NOMO-1 treated with DMSO at 0.1 percent for 48 hours (cell line): ENCODE measurements around the gene STAC2.
"Not testable (repeated sequence)": the region's sequence is repeated elsewhere in the genome, so short reads cannot be mapped to it uniquely, and the experiment has no call there.

Experiments used
- DNase-seq: peaks from one replicate; lab custom pipeline; 2025; ENCODE audit not compliant: unreplicated experiment; lab: John Stamatoyannopoulos, UW

Gene STAC2, protein sequence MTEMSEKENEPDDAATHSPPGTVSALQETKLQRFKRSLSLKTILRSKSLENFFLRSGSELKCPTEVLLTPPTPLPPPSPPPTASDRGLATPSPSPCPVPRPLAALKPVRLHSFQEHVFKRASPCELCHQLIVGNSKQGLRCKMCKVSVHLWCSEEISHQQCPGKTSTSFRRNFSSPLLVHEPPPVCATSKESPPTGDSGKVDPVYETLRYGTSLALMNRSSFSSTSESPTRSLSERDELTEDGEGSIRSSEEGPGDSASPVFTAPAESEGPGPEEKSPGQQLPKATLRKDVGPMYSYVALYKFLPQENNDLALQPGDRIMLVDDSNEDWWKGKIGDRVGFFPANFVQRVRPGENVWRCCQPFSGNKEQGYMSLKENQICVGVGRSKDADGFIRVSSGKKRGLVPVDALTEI

GRCh38 chr17:39225308-39225958 is at the start of gene STAC2:
STAC2 (minus strand) TSS chr17:39225945; CDS start chr17:39225502, 443 bp downstream.
- no peak for DNase-seq

DNA sequence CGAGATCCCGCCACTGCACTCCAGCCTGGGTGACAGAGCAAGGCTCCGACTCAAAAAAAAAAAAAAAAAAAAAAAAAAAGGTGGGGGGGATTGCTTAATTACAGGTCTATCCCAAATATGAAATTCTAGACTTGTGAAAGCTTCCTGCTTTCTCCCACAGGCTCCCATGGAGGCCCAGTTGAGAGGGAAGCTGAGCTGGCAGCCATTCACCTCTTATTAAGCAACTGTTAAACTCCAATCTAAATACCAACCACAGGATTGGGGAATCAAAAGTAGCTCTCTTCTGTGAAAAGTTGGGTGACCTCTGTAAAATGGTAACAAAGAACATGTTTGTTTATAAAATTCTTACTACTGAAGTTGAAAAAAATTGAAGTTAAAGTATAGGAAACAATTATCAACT is 45.8 kb upstream of the STAC2 start:
- DNase-seq, result peak; percentile 27

GRCh38 chr17:39270923-39271322 is 45.2 kb upstream of the STAC2 start:
- DNase-seq, result peak; percentile 78

DNA sequence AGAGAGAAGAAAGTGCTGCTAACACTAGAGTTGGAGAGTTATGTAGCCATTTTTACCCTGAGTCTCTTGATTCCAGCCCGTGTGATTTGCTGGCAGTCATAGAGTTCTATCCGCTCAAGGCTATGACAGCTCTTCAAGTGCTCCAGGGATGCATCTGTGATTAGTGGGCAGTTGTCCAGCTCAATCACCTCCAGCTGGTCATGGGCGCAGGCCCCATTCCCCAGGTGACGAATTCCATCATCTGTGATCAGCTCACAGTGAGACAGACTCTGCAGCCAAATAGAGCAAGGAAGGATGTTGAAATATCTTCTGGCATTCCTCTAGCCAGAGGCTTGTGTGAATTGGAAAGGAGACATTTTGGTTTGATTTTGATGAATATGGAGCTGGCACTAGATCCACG is 38.4 kb upstream of the STAC2 start:
- DNase-seq, result no peak

GRCh38 chr17:39261286-39261685 is 35.5 kb upstream of the STAC2 start:
- DNase-seq, result peak; percentile 10

DNA sequence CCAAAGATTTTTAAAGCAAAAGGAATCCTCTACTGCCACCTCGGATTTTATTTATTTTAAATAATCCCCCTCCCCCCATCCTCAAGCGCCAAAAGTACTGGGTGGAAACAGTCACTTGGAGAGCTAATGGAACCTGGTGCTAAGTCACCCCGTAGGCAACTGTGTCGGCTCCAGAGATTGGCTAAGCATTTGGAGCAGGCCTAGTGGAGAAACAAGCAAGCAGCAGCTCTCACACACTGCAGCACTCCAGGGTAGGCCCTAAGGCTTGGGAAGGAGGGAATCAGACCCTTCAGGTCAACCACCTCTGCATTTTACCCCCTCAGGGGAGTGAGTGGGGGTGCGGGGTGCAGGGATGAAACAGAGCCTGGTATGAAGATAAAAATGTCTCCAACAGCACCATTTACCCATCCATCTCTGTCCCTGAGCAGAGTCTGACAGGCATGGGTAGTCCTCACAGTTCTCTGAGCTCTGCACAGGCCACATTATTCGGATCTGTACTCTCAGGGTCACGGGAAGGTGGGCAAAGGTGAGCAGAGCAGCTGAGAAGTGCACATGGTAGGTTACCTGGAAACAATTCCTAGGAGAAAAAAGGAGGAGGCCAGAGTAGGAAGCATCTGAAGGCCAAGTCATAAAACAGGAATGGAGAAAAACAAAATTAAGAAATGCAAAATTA is 27.2 kb upstream of the STAC2 start:
- no peak for DNase-seq

- no peak for DNase-seq
Observed at GRCh38 chr17:39251997-39252396, 26.3 kb upstream of the STAC2 start.

GRCh38 chr17:39250076-39250475 is 24.3 kb upstream of the STAC2 start:
- not testable (repeated sequence) for DNase-seq

DNA sequence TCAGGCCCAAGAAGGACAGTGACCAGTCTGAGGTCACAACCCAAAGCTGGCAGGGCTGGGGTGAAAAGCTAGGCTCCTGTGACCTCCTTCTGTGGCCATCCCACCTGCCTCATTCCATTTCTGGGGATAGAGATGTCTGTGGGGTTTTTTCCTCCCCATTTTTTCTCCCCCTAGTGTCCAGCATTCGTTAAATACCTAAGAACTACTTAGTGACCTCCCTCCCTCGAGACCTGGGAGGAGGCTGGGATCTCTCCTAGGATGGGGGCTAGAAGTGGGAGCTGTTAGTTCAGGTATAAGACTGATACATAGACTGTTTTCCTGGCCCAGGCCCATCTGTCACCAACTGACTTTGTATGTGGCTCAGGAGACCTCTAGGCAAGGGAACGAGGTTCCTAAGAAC is 20.5 kb upstream of the STAC2 start:
- DNase-seq, result no peak

- peak; percentile 65 for DNase-seq
Observed at GRCh38 chr17:39244600-39245570, 19.1 kb upstream of the STAC2 start.

GRCh38 chr17:39244016-39244599 is 18.4 kb upstream of the STAC2 start:
- DNase-seq, result peak; percentile 17

GRCh38 chr17:39243155-39243554 is 17.4 kb upstream of the STAC2 start:
- no peak for DNase-seq

DNA sequence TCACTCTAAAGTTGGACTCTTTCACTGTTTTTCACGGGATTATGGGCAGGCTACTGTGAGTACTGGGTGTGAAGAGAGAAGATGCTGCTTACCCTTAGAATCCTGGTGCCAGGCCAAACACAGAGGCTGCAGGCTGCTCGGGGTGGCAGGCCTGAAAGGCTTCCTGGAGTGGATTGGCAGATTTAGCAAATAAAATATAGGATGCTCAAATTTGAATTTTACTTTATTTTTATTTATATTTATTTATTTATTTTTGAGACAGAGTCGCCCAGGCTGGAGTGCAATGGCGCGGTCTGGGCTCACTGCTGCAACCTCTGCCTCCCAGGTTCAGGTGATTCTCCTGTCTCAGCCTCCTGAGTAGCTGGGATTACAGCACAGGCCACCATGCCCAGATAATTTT is 14.9 kb upstream of the STAC2 start:
- no peak for DNase-seq

DNA sequence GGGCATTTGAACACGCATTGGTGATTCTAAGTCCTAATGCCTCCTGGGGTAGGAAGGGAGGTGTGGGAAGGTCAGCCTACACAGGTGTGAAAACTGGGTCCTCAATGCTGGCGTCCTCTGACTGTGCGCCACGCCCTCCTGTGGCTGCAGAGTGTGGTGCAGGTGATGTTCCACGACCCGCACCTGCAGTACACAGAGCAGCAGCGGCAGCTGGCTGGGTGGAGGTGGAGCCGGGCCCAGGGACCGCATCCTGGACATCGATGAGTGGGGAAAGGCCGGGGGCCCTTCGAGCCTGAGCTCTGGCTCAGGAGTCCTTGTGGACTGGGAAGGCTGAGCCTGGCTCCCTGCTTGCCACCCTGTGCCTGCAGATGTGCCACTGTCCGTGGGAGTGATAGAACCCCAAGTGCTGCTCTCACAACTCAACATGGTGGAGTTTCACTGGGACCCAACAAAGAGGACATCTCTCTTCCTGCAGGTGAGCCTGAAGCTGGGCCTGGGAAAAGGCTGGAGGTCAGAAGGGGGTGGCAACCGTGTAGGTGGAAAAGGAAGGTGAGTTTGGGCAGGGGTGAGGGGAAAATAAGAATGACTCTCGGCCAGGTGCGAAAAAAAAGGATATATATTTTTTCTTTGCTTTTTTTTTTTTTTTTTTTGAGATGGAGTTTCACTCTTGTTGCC is 14.0 kb upstream of the STAC2 start:
- DNase-seq, result peak; percentile 26

DNA sequence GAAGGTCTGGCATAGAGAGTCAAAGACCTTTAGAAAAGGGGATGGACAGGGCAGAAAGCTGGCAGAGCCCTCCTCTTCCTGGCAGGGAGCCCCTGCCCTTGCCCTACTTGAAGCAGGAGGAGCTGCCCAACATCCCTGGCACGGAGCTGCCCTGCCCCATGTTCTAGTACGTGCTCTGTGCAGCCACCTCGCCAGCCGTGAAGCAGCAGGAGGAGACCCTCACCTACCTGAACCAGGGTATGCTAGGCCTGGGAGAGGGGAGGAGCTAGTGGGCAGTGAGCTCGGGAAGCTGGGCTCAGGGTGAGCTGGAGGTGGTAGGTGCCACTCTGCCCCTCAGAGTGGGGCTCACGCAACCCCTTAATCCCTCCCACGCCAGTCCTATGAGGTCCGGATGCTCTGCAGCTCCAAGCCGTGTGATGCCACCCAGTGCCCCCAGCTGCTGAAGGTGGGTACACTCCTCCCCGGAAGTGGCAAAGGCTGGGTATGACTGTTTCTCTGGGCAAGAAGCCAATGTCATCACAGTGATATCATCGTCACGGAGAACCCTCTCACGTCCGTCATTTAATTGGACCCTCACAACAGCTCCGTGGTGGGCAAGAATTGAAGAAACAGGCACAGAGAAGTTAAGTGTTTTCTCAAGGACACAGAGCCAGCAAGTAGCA is 12.7 kb upstream of the STAC2 start:
- no peak for DNase-seq

GRCh38 chr17:39237586-39237985 is 11.8 kb upstream of the STAC2 start:
- no peak for DNase-seq

DNA sequence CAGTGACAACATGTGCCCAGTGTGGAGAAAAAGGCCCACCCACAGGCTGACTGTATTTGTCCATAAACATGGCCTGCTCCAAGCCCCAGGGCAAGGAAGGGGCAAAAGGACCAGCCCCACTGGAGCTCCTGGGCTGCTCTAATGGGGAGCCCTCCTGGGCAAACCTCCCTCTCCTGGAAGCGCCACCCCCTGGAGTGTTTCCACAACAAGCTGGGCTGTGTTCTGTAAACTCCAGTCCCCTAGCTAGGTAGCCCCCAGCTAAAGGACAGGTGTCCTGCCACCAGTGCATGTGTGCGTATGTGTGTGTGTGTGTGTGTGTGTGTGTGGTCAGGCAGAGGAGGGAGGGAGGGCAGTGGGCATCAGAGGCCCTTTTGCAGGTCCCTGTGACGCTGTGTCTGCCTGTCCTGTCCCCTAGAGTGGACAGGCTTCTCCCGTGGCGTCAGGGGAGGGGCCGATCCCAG is 11.3 kb upstream of the STAC2 start:
- no peak for DNase-seq

DNA sequence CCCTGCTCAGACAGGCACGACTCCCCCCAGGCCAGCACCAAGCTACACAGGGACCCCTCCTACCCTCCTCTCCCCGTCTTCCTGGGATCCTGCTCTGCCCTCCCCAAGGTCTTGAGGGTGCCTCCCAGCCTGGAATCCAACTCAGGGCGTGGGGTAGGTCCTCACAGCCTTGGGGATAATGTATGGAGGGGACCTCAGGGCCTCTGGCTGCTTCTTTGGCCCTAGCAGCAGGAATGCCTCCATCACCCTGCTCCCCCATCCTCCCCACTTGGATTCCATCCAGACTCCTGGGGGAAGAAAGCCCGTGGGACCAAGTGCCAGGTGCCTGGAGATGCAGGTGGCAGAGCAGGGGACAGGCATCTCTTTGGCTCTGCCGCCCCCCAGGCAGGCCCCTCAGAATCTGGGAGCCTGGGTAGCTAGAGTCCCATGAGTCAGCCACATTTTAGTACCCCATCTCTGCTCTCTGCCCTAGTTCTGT is 10.7 kb upstream of the STAC2 start:
- no peak for DNase-seq
